Measurements from ENCODE around the gene LAMC1.

The LAMC1 gene

GRCh38 chr1:183093786-183094298 lies 70.6 kb downstream of the LAMC1 start:
- H3K4me1 ChIP-seq (ENCODE audit: control insufficient read depth, insufficient read depth, low read length, unreplicated experiment): peaks cover 67% of the 10 kb centered on the region
- no peak overlapping the region for H3K27ac ChIP-seq (ENCODE audit: low read depth, low read length)

DNA sequence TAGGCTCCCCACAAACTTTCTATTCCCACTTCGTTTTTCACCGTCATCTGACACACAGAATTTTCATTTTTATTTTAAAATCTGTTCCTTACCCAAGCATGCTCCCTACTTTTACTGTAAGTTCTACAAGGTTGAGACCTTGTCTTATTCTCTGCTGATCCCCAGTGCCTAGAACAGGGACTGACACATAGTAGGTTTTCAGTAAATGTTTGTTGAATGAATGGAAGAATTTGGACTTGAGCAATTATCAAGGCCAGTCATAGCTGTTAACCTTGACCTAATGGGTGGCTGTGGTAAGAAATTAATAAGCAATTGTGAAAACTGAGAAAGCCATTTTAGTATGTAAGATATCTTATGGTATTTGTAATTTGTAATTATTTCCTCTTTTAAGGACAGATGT lies 71.1 kb downstream of the LAMC1 start:
- peaks cover 62% of the 10 kb centered on the region for H3K4me1 ChIP-seq (ENCODE audit: control insufficient read depth, insufficient read depth, low read length, unreplicated experiment)
- no peak overlapping the region for H2AFZ ChIP-seq (ENCODE audit: low read length, unreplicated experiment)
- H3K27ac ChIP-seq (ENCODE audit: low read depth, low read length): no peak overlapping the region

More at GRCh38 chr1:183093786-183094298, 70.6 kb downstream of the LAMC1 start:
- Histone ChIP-seq H2AFZ (ENCODE audit: low read length, unreplicated experiment) (no peak overlapping the region), H3K4me3 (ENCODE audit: low read depth, low read length) (no peak overlapping the region), H3K36me3 (ENCODE audit: insufficient read depth, low read length) (peaks cover 6% of the 10 kb centered on the region; the same call in 1 of the 2 replicates), H3K79me2 (ENCODE audit: control insufficient read depth, insufficient read depth, low read length, unreplicated experiment) (peaks cover 100% of the 10 kb centered on the region), H3K27me3 (ENCODE audit: insufficient read depth, low read length) (no peaks in the 10 kb centered on the region)

GRCh38 chr1:183096351-183096750 lies 73.1 kb downstream of the LAMC1 start:
- peak overlapping the region; percentile 79; the same call in 1 of the 2 replicates for H3K27ac ChIP-seq (ENCODE audit: low read depth, low read length)
- peaks cover 17% of the 10 kb centered on the region for H3K36me3 ChIP-seq (ENCODE audit: insufficient read depth, low read length)
- H3K79me2 ChIP-seq (ENCODE audit: control insufficient read depth, insufficient read depth, low read length, unreplicated experiment): peaks cover 99% of the 10 kb centered on the region
- peaks cover 58% of the 10 kb centered on the region for H3K4me1 ChIP-seq (ENCODE audit: control insufficient read depth, insufficient read depth, low read length, unreplicated experiment)
- H2AFZ ChIP-seq (ENCODE audit: low read length, unreplicated experiment): no peak overlapping the region
- H3K4me3 ChIP-seq (ENCODE audit: low read depth, low read length): no peak overlapping the region
- no peaks in the 10 kb centered on the region for H3K27me3 ChIP-seq (ENCODE audit: insufficient read depth, low read length)

More for the DNA sequence above, 71.1 kb downstream of the LAMC1 start:
- no peaks in the 10 kb centered on the region for H3K27me3 ChIP-seq (ENCODE audit: insufficient read depth, low read length)
- peaks cover 9% of the 10 kb centered on the region for H3K36me3 ChIP-seq (ENCODE audit: insufficient read depth, low read length)
- H3K79me2 ChIP-seq (ENCODE audit: control insufficient read depth, insufficient read depth, low read length, unreplicated experiment): peaks cover 99% of the 10 kb centered on the region
- H3K4me3 ChIP-seq (ENCODE audit: low read depth, low read length): no peak overlapping the region

GRCh38 chr1:183096894-183097293 lies 73.7 kb downstream of the LAMC1 start:
- Histone ChIP-seq H3K4me1 (ENCODE audit: control insufficient read depth, insufficient read depth, low read length, unreplicated experiment) (peaks cover 64% of the 10 kb centered on the region), H3K79me2 (ENCODE audit: control insufficient read depth, insufficient read depth, low read length, unreplicated experiment) (peaks cover 99% of the 10 kb centered on the region), H2AFZ (ENCODE audit: low read length, unreplicated experiment) (no peak overlapping the region), H3K4me3 (ENCODE audit: low read depth, low read length) (peak overlapping the region; percentile 43; the same call in 1 of the 2 replicates), H3K27ac (ENCODE audit: low read depth, low read length) (peak overlapping the region; percentile 79), H3K36me3 (ENCODE audit: insufficient read depth, low read length) (peaks cover 17% of the 10 kb centered on the region), H3K27me3 (ENCODE audit: insufficient read depth, low read length) (no peaks in the 10 kb centered on the region)

DNA sequence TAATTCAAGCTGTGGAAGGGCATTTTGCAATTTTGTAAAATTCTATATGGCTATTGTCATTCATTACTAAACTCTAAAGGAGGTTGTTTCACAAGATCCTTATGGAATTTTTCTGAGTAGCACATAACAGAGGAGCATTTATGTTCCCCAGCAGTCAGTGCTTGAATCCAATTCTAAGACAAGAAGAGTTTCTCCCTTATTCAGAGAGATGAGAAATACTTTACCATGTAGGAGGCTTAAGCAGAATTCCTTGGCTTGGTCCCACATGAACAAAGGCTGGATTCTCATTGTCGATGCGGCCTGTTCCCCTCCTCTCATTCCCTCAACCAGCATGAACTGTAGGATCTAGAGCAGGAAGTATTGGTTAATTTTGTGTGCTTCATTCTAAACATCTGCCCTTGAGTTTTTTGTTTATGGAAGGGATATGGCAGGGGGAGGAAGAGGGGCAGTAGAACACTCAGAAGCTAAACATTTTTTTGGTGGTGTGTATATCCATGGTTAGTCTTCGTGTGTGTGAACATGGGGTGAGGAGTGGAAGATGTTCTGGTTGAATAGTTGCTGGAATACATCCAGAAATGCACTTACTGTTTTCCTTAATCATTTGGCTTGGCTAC lies 74.3 kb downstream of the LAMC1 start:
- H3K79me2 ChIP-seq (ENCODE audit: control insufficient read depth, insufficient read depth, low read length, unreplicated experiment): peaks cover 99% of the 10 kb centered on the region
- peak overlapping the region; percentile 43; the same call in 1 of the 2 replicates for H3K4me3 ChIP-seq (ENCODE audit: low read depth, low read length)
- H3K27ac ChIP-seq (ENCODE audit: low read depth, low read length): peak overlapping the region; percentile 79
- H3K4me1 ChIP-seq (ENCODE audit: control insufficient read depth, insufficient read depth, low read length, unreplicated experiment): peaks cover 64% of the 10 kb centered on the region
- H2AFZ ChIP-seq (ENCODE audit: low read length, unreplicated experiment): no peak overlapping the region
- no peaks in the 10 kb centered on the region for H3K27me3 ChIP-seq (ENCODE audit: insufficient read depth, low read length)
- H3K36me3 ChIP-seq (ENCODE audit: insufficient read depth, low read length): peaks cover 17% of the 10 kb centered on the region

GRCh38 chr1:183098317-183098716 lies 75.1 kb downstream of the LAMC1 start:
- peaks cover 63% of the 10 kb centered on the region for H3K4me1 ChIP-seq (ENCODE audit: control insufficient read depth, insufficient read depth, low read length, unreplicated experiment)
- no peak overlapping the region for H3K4me3 ChIP-seq (ENCODE audit: low read depth, low read length)
- peaks cover 18% of the 10 kb centered on the region for H3K36me3 ChIP-seq (ENCODE audit: insufficient read depth, low read length)
- peak overlapping the region; percentile 79; the same call in 1 of the 2 replicates for H3K27ac ChIP-seq (ENCODE audit: low read depth, low read length)
- H3K79me2 ChIP-seq (ENCODE audit: control insufficient read depth, insufficient read depth, low read length, unreplicated experiment): peaks cover 97% of the 10 kb centered on the region
- H3K27me3 ChIP-seq (ENCODE audit: insufficient read depth, low read length): no peaks in the 10 kb centered on the region
- no peak overlapping the region for H2AFZ ChIP-seq (ENCODE audit: low read length, unreplicated experiment)

DNA sequence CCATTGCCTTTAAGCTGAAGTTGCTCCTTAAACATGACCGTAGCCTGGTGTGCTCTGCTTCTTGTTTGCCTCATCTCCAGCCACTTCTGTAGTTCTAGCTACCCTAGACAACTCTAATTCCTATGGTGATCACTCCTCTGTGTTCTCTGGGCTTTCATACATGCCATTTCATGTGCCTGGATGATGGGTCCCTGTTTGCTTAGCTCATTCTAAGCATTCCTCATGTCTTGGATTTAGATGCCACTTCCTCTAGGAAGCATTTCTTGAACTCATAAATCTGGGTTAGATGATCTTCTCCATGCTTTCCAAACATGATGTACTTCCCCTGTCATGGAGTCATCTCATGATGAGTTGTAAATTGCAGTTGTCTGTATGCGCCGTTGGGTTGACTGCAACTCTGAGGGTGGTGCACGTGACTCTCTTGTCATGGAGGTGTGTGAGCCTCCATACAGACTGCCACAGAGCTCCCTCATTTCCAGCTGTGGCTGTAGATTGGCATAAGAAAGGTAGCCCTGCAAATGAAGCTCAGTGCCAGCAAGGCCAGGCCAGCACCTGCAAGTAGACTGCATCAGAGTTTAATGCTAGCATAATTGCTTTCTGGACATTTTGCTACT lies 77.2 kb downstream of the LAMC1 start:
- Histone ChIP-seq H3K4me3 (ENCODE audit: low read depth, low read length) (no peak overlapping the region), H3K4me1 (ENCODE audit: control insufficient read depth, insufficient read depth, low read length, unreplicated experiment) (peaks cover 49% of the 10 kb centered on the region), H3K27me3 (ENCODE audit: insufficient read depth, low read length) (no peaks in the 10 kb centered on the region)

GRCh38 chr1:183101081-183101480 lies 77.9 kb downstream of the LAMC1 start:
- Histone ChIP-seq H2AFZ (ENCODE audit: low read length, unreplicated experiment) (no peak overlapping the region), H3K79me2 (ENCODE audit: control insufficient read depth, insufficient read depth, low read length, unreplicated experiment) (peaks cover 94% of the 10 kb centered on the region), H3K27ac (ENCODE audit: low read depth, low read length) (no peak overlapping the region), H3K36me3 (ENCODE audit: insufficient read depth, low read length) (peaks cover 35% of the 10 kb centered on the region), H3K4me1 (ENCODE audit: control insufficient read depth, insufficient read depth, low read length, unreplicated experiment) (peaks cover 43% of the 10 kb centered on the region), H3K27me3 (ENCODE audit: insufficient read depth, low read length) (no peaks in the 10 kb centered on the region), H3K4me3 (ENCODE audit: low read depth, low read length) (no peak overlapping the region)

More for the DNA sequence above, 77.2 kb downstream of the LAMC1 start:
- Histone ChIP-seq H3K27ac (ENCODE audit: low read depth, low read length) (no peak overlapping the region), H3K79me2 (ENCODE audit: control insufficient read depth, insufficient read depth, low read length, unreplicated experiment) (peaks cover 94% of the 10 kb centered on the region), H2AFZ (ENCODE audit: low read length, unreplicated experiment) (no peak overlapping the region), H3K36me3 (ENCODE audit: insufficient read depth, low read length) (peaks cover 32% of the 10 kb centered on the region)

DNA sequence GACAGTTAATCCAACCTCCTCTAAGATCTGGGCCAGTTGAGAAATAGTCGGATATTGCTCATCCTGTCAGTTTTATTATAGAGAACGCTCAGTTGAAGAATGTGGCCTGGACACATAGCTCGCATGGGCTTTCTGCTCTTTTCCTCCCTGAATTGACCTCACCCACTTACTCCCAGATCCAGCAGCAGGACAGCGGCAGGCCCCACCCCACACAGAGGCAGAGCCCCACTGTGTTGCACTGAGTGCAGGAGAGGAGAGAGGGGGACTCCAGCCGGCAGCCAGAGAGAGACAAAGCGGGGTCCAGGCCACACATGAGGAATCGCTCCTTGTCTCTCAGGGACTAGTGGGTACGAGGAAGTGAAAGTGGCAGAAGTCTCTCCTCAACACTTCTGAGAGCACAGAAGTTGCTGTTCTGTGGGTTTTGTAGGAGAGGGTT lies 78.6 kb downstream of the LAMC1 start:
- H2AFZ ChIP-seq (ENCODE audit: low read length, unreplicated experiment): no peak overlapping the region
- H3K4me3 ChIP-seq (ENCODE audit: low read depth, low read length): no peak overlapping the region
- no peak overlapping the region for H3K27ac ChIP-seq (ENCODE audit: low read depth, low read length)
- H3K79me2 ChIP-seq (ENCODE audit: control insufficient read depth, insufficient read depth, low read length, unreplicated experiment): peaks cover 94% of the 10 kb centered on the region
- no peaks in the 10 kb centered on the region for H3K27me3 ChIP-seq (ENCODE audit: insufficient read depth, low read length)
- peaks cover 35% of the 10 kb centered on the region for H3K4me1 ChIP-seq (ENCODE audit: control insufficient read depth, insufficient read depth, low read length, unreplicated experiment)
- H3K36me3 ChIP-seq (ENCODE audit: insufficient read depth, low read length): peaks cover 43% of the 10 kb centered on the region

- peaks cover 47% of the 10 kb centered on the region for H3K36me3 ChIP-seq (ENCODE audit: insufficient read depth, low read length)
- no peak overlapping the region for H2AFZ ChIP-seq (ENCODE audit: low read length, unreplicated experiment)
- H3K27ac ChIP-seq (ENCODE audit: low read depth, low read length): no peak overlapping the region
- no peaks in the 10 kb centered on the region for H3K27me3 ChIP-seq (ENCODE audit: insufficient read depth, low read length)
- peaks cover 22% of the 10 kb centered on the region for H3K4me1 ChIP-seq (ENCODE audit: control insufficient read depth, insufficient read depth, low read length, unreplicated experiment)
- no peak overlapping the region for H3K4me3 ChIP-seq (ENCODE audit: low read depth, low read length)
- H3K79me2 ChIP-seq (ENCODE audit: control insufficient read depth, insufficient read depth, low read length, unreplicated experiment): peaks cover 85% of the 10 kb centered on the region
Observed at GRCh38 chr1:183103147-183103546, 79.9 kb downstream of the LAMC1 start.

- H3K36me3 ChIP-seq (ENCODE audit: insufficient read depth, low read length): peaks cover 47% of the 10 kb centered on the region
- peaks cover 85% of the 10 kb centered on the region for H3K79me2 ChIP-seq (ENCODE audit: control insufficient read depth, insufficient read depth, low read length, unreplicated experiment)
- peaks cover 18% of the 10 kb centered on the region for H3K4me1 ChIP-seq (ENCODE audit: control insufficient read depth, insufficient read depth, low read length, unreplicated experiment)
- no peaks in the 10 kb centered on the region for H3K27me3 ChIP-seq (ENCODE audit: insufficient read depth, low read length)
- no peak overlapping the region for H2AFZ ChIP-seq (ENCODE audit: low read length, unreplicated experiment)
- no peak overlapping the region for H3K27ac ChIP-seq (ENCODE audit: low read depth, low read length)
- no peak overlapping the region for H3K4me3 ChIP-seq (ENCODE audit: low read depth, low read length)
Observed at GRCh38 chr1:183103577-183103976, 80.4 kb downstream of the LAMC1 start.

Measured in ACC112 (cell line).